GM23338 (cell line): ENCODE measurements around the gene PCDH1. TPM values are rescaled to one million over a fixed set of nuclear protein-coding genes. Genes with fewer than 3 reads are reported as not detected.

Experiments used
- ATAC-seq: fragments of 200-7000 bp; cut with Tn5 transposase; 3 replicates; pipeline ENCODE4 v1.9.1; 2020
- DNase-seq: peaks from one replicate; pipeline ENCODE4 v3.0.0-alpha.2; 2015; ENCODE audit warnings: low spot score
- H2AFZ ChIP-seq: fragments of 200-600 bp; sonication (generic); 2 replicates; pipeline ENCODE4 v1.8.0; 2016; ENCODE audit warnings: antibody characterized with exemption, mild to moderate bottlenecking, moderate library complexity
- H3F3A ChIP-seq: fragments of 200-600 bp; sonication (generic); replicated peaks from 2 replicates; pipeline ENCODE4 v1.8.0; 2017; ENCODE audit warnings: antibody characterized with exemption, mixed run types, low read depth
- H3K27ac ChIP-seq: fragments of 200-600 bp; sonication (generic); 2 replicates; pipeline ENCODE4 v1.6.1; 2016; ENCODE audit warnings: low read depth
- H3K27me3 ChIP-seq: fragments of 200-600 bp; sonication (generic); 2 replicates; pipeline ENCODE4 v1.8.0; 2016; ENCODE audit warnings: mild to moderate bottlenecking, mixed run types, moderate library complexity; ENCODE audit not compliant: insufficient read depth
- H3K36me3 ChIP-seq: fragments of 200-600 bp; sonication (generic); 2 replicates; pipeline ENCODE4 v1.8.0; 2016; ENCODE audit warnings: mild to moderate bottlenecking; ENCODE audit not compliant: insufficient read depth
- H3K4me1 ChIP-seq: fragments of 200-600 bp; sonication (generic); 2 replicates; pipeline ENCODE4 v1.8.0; 2016; ENCODE audit warnings: mild to moderate bottlenecking, moderate library complexity; ENCODE audit not compliant: insufficient read depth
- H3K4me2 ChIP-seq: fragments of 200-600 bp; sonication (generic); 2 replicates; pipeline ENCODE4 v1.7.1; 2017; ENCODE audit warnings: mixed run types
- H3K4me3 ChIP-seq: fragments of 200-600 bp; sonication (generic); 2 replicates; pipeline ENCODE4 v1.6.1; 2016; ENCODE audit warnings: mixed run types
- H3K79me2 ChIP-seq: fragments of 200-600 bp; sonication (generic); replicated peaks from 2 replicates; pipeline ENCODE4 v1.8.0; 2017; ENCODE audit warnings: mild to moderate bottlenecking; ENCODE audit not compliant: insufficient read depth
- H3K9me2 ChIP-seq: fragments of 200-600 bp; sonication (generic); 2 replicates; pipeline ENCODE4 v1.8.0; 2017; ENCODE audit not compliant: insufficient read depth
- H4K20me1 ChIP-seq: fragments of 200-600 bp; sonication (generic); replicated peaks from 2 replicates; pipeline ENCODE4 v1.8.0; 2017; ENCODE audit warnings: mild to moderate bottlenecking; ENCODE audit not compliant: insufficient read depth
- H3K27ac Mint-ChIP-seq: 2 replicates; pipeline ENCODE4 v1.8.0; 2020; ENCODE audit warnings: inconsistent platforms, mild to moderate bottlenecking, moderate library complexity, mixed read lengths
- H3K27me3 Mint-ChIP-seq: 3 replicates; pipeline ENCODE4 v1.8.0; 2022; ENCODE audit warnings: low read depth, mild to moderate bottlenecking, moderate library complexity, mixed read lengths, inconsistent platforms; ENCODE audit not compliant: insufficient read depth, poor library complexity
- H3K36me3 Mint-ChIP-seq: 3 replicates; pipeline ENCODE4 v1.8.0; 2021; ENCODE audit warnings: low read depth, mild to moderate bottlenecking, inconsistent platforms, moderate library complexity, mixed read lengths
- H3K4me1 Mint-ChIP-seq: 3 replicates; pipeline ENCODE4 v1.8.0; 2020; ENCODE audit warnings: mild to moderate bottlenecking, inconsistent platforms, mixed read lengths
- H3K4me3 Mint-ChIP-seq: 3 replicates; pipeline ENCODE4 v1.8.0; 2021; ENCODE audit warnings: moderate library complexity, mild to moderate bottlenecking, inconsistent platforms, mixed read lengths
- H3K9me3 Mint-ChIP-seq: 3 replicates; pipeline ENCODE4 v1.8.0; 2020; ENCODE audit warnings: moderate library complexity, mild to moderate bottlenecking, inconsistent platforms, mixed read lengths
- CREB1 ChIP-seq: fragments of 250-450 bp; sonication (Bioruptor Pico); IDR thresholded peaks from 2 replicates; pipeline ENCODE4 v1.5.0; 2020; ENCODE audit warnings: low read depth, mild to moderate bottlenecking, moderate library complexity
- EZH2 ChIP-seq: fragments of 200-600 bp; sonication (generic); IDR thresholded peaks from one replicate; pipeline ENCODE4 v1.8.0; 2017; ENCODE audit warnings: antibody characterized with exemption, mild to moderate bottlenecking, low read depth; ENCODE audit not compliant: unreplicated experiment
- EZH2phosphoT487 ChIP-seq: fragments of 200-600 bp; sonication (generic); IDR thresholded peaks from one replicate; pipeline ENCODE4 v1.8.1; 2018; ENCODE audit warnings: antibody characterized with exemption; ENCODE audit not compliant: unreplicated experiment
- NANOG ChIP-seq: IDR thresholded peaks from 2 replicates; pipeline ENCODE4 v1.6.1; 2016; ENCODE audit warnings: antibody characterized with exemption, borderline replicate concordance
- POLR2AphosphoS5 ChIP-seq: IDR thresholded peaks from 2 replicates; pipeline ENCODE4 v1.6.1; 2016; ENCODE audit warnings: antibody characterized with exemption, low read depth
- STAT1 ChIP-seq: IDR thresholded peaks from one replicate; pipeline ENCODE4 v1.6.1; 2016; ENCODE audit warnings: antibody characterized with exemption; ENCODE audit not compliant: unreplicated experiment
- ZNF114 ChIP-seq: fragments of 250-450 bp; sonication (Bioruptor Pico); IDR thresholded peaks from 2 replicates; pipeline ENCODE4 v1.5.0; 2020; ENCODE audit warnings: mild to moderate bottlenecking, moderate library complexity
- ZNF331 ChIP-seq: fragments of 250-450 bp; sonication (Bioruptor Pico); IDR thresholded peaks from 2 replicates; pipeline ENCODE4 v1.5.0; 2020; ENCODE audit warnings: low read depth, mild to moderate bottlenecking, moderate library complexity
- polyA plus RNA-seq: library from polyadenylated mRNA; unstranded; fragments of >200 nt; fragmentation: Nextera tagmentation; extraction: Ambion mirVana; gene quantifications from 2 replicates; pipeline ENCODE4 v1.2.1, GENCODE V29; 2016
- total RNA-seq: library from RNA; depleted of rRNA; stranded (reverse); fragments of >200 nt; shearing (Covaris generic); gene quantifications from 2 replicates; pipeline ENCODE4 v1.2.3, GENCODE V29; 2014
- TF ChIP-seq, protein P1 (sequence below), 2 experiments: fragments of 200-600 bp in 1 of 2; sonication (generic) in 1 of 2; conservative IDR thresholded peaks; 2 replicates each; pipeline versions ENCODE4 v1.5.1 to v1.6.1; 2016 to 2017; ENCODE audit warnings: antibody characterized with exemption in 2 of 2, low read depth in 2 of 2, mild to moderate bottlenecking in 2 of 2, moderate library complexity in 1 of 2
- TF ChIP-seq, protein P2 (sequence below): IDR thresholded peaks from 2 replicates; pipeline ENCODE4 v1.6.1; 2016; ENCODE audit warnings: antibody characterized with exemption
- TF ChIP-seq, protein P3 (sequence below): fragments of 250-450 bp; sonication (Bioruptor Pico); IDR thresholded peaks from 2 replicates; pipeline ENCODE4 v1.5.0; 2020; ENCODE audit warnings: mild to moderate bottlenecking, moderate library complexity

PCDH1 gene
- total and polyA plus RNA-seq, 2 experiments from 2014 or later, result 26.2 to 183 TPM

DNA sequence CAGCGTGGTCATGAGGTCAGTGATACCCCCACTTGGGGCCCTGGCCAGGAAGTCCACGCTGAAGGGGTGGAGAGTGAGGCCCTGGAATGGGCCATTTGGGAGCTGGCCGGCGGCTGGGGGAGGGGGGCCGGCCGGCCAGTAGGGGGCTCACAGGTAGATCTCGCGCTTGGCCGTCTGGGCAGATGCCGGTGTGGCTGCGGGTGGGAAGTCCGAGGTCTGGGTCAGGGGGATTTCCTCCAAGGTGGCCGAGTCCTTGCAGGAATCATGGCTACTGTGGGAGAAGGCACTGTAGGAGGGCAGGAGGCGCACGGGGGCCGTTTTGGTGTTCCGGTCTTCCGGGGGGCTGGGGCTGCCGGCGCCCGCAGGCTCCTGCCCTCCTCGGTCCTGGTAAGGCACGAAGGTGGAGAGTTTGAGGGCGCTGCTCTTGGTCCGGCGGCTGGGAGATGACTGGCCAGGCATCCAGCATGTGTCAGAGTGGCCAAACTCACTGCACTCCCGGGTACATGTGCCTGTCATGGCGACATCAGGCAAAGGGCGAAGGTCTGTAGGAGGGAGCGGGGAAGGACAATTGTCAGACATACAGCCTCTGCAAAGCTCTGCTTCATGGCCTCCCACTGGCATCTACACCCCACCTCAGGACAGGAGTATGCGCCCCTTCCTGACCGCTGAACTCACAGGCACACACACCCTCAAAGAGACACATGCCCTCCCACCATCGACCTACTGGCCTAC lies 24.1 kb downstream of the PCDH1 start:
- Histone ChIP-seq H3K79me2 (peaks cover 23% of the 10 kb centered on the region; the same call in 1 of the 2 replicates), H3F3A (peaks cover 29% of the 10 kb centered on the region), H3K4me2 (peak overlapping the region; percentile 48; the same call in 1 of the 2 replicates), H3K9me2 (no peaks in the 10 kb centered on the region), H3K36me3 (peaks cover 10% of the 10 kb centered on the region; the same call in 1 of the 2 replicates), H3K4me3 (no peak overlapping the region), H3K4me1 (peaks cover 47% of the 10 kb centered on the region), H3K27ac (peak overlapping the region; percentile 66; the same call in 1 of the 2 replicates), H3K27me3 (no peaks in the 10 kb centered on the region), H4K20me1 (no peaks in the 10 kb centered on the region), H2AFZ (no peak overlapping the region)
- peak overlapping the region; percentile 90 for H3K27ac Mint-ChIP-seq
- peak; percentile 2; the same call in 2 of the 3 replicates for ATAC-seq
- H3K9me3 Mint-ChIP-seq, result no peaks in the 10 kb centered on the region
- TF ChIP-seq, protein P1, sequence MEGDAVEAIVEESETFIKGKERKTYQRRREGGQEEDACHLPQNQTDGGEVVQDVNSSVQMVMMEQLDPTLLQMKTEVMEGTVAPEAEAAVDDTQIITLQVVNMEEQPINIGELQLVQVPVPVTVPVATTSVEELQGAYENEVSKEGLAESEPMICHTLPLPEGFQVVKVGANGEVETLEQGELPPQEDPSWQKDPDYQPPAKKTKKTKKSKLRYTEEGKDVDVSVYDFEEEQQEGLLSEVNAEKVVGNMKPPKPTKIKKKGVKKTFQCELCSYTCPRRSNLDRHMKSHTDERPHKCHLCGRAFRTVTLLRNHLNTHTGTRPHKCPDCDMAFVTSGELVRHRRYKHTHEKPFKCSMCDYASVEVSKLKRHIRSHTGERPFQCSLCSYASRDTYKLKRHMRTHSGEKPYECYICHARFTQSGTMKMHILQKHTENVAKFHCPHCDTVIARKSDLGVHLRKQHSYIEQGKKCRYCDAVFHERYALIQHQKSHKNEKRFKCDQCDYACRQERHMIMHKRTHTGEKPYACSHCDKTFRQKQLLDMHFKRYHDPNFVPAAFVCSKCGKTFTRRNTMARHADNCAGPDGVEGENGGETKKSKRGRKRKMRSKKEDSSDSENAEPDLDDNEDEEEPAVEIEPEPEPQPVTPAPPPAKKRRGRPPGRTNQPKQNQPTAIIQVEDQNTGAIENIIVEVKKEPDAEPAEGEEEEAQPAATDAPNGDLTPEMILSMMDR (conservative IDR thresholded peaks at IDR 0.05; ENCODE audit: low read depth in 2 of 2), result peak; percentile 40 to 53
- TF ChIP-seq STAT1, result no peak
- peaks cover 43% of the 10 kb centered on the region for H3K36me3 Mint-ChIP-seq
- peaks cover 60% of the 10 kb centered on the region for H3K4me1 Mint-ChIP-seq
- no peak overlapping the region for H3K4me3 Mint-ChIP-seq
- peaks cover 18% of the 10 kb centered on the region for H3K27me3 Mint-ChIP-seq
- DNase-seq, result peak; percentile 65

DNA sequence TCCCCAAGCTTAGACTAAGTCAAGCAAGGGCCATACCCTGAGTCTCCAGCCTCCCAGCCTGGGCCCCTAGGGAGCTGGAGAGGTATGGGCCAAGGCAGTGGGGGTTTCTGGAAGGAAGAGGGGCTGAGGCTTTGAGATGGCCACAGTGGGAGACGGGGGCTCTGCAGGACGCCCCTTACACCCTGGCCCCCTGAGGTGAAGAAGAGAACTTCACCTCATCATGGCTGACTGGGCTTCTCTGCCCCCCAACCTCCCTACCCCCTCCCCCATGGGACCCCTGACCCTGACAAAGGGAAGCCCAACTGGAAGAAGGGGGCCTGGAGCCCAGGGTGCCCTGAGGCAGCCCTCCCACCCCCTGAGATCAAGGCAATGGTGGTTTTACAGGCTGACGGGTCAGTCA lies 25.8 kb downstream of the PCDH1 start:
- no peak overlapping the region for H3K4me3 ChIP-seq
- ATAC-seq, result no peak
- H3K9me3 Mint-ChIP-seq, result no peaks in the 10 kb centered on the region
- no peak overlapping the region for H3K27ac Mint-ChIP-seq
- no peak overlapping the region for H3K4me2 ChIP-seq
- H3K27me3 ChIP-seq, result no peaks in the 10 kb centered on the region
- H3K9me2 ChIP-seq, result no peaks in the 10 kb centered on the region
- peaks cover 19% of the 10 kb centered on the region for H3K27me3 Mint-ChIP-seq
- peaks cover 61% of the 10 kb centered on the region for H3K4me1 Mint-ChIP-seq
- no peak overlapping the region for H3K4me3 Mint-ChIP-seq
- peaks cover 26% of the 10 kb centered on the region for H3K79me2 ChIP-seq
- peaks cover 35% of the 10 kb centered on the region for H3F3A ChIP-seq
- peaks cover 8% of the 10 kb centered on the region; the same call in 1 of the 2 replicates for H3K36me3 ChIP-seq
- peaks cover 46% of the 10 kb centered on the region for H3K36me3 Mint-ChIP-seq
- no peak overlapping the region for H3K27ac ChIP-seq
- no peak overlapping the region for H2AFZ ChIP-seq
- no peak for DNase-seq
- TF ChIP-seq EZH2 (no peak), ZNF331 (no peak), EZH2phosphoT487 (no peak), STAT1 (no peak), CREB1 (no peak), POLR2AphosphoS5 (no peak), ZNF114 (CRISPR knock-in tag) (no peak), NANOG (no peak)
- TF ChIP-seq, protein P2, sequence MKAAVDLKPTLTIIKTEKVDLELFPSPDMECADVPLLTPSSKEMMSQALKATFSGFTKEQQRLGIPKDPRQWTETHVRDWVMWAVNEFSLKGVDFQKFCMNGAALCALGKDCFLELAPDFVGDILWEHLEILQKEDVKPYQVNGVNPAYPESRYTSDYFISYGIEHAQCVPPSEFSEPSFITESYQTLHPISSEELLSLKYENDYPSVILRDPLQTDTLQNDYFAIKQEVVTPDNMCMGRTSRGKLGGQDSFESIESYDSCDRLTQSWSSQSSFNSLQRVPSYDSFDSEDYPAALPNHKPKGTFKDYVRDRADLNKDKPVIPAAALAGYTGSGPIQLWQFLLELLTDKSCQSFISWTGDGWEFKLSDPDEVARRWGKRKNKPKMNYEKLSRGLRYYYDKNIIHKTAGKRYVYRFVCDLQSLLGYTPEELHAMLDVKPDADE, result no peak
- TF ChIP-seq, protein P3, sequence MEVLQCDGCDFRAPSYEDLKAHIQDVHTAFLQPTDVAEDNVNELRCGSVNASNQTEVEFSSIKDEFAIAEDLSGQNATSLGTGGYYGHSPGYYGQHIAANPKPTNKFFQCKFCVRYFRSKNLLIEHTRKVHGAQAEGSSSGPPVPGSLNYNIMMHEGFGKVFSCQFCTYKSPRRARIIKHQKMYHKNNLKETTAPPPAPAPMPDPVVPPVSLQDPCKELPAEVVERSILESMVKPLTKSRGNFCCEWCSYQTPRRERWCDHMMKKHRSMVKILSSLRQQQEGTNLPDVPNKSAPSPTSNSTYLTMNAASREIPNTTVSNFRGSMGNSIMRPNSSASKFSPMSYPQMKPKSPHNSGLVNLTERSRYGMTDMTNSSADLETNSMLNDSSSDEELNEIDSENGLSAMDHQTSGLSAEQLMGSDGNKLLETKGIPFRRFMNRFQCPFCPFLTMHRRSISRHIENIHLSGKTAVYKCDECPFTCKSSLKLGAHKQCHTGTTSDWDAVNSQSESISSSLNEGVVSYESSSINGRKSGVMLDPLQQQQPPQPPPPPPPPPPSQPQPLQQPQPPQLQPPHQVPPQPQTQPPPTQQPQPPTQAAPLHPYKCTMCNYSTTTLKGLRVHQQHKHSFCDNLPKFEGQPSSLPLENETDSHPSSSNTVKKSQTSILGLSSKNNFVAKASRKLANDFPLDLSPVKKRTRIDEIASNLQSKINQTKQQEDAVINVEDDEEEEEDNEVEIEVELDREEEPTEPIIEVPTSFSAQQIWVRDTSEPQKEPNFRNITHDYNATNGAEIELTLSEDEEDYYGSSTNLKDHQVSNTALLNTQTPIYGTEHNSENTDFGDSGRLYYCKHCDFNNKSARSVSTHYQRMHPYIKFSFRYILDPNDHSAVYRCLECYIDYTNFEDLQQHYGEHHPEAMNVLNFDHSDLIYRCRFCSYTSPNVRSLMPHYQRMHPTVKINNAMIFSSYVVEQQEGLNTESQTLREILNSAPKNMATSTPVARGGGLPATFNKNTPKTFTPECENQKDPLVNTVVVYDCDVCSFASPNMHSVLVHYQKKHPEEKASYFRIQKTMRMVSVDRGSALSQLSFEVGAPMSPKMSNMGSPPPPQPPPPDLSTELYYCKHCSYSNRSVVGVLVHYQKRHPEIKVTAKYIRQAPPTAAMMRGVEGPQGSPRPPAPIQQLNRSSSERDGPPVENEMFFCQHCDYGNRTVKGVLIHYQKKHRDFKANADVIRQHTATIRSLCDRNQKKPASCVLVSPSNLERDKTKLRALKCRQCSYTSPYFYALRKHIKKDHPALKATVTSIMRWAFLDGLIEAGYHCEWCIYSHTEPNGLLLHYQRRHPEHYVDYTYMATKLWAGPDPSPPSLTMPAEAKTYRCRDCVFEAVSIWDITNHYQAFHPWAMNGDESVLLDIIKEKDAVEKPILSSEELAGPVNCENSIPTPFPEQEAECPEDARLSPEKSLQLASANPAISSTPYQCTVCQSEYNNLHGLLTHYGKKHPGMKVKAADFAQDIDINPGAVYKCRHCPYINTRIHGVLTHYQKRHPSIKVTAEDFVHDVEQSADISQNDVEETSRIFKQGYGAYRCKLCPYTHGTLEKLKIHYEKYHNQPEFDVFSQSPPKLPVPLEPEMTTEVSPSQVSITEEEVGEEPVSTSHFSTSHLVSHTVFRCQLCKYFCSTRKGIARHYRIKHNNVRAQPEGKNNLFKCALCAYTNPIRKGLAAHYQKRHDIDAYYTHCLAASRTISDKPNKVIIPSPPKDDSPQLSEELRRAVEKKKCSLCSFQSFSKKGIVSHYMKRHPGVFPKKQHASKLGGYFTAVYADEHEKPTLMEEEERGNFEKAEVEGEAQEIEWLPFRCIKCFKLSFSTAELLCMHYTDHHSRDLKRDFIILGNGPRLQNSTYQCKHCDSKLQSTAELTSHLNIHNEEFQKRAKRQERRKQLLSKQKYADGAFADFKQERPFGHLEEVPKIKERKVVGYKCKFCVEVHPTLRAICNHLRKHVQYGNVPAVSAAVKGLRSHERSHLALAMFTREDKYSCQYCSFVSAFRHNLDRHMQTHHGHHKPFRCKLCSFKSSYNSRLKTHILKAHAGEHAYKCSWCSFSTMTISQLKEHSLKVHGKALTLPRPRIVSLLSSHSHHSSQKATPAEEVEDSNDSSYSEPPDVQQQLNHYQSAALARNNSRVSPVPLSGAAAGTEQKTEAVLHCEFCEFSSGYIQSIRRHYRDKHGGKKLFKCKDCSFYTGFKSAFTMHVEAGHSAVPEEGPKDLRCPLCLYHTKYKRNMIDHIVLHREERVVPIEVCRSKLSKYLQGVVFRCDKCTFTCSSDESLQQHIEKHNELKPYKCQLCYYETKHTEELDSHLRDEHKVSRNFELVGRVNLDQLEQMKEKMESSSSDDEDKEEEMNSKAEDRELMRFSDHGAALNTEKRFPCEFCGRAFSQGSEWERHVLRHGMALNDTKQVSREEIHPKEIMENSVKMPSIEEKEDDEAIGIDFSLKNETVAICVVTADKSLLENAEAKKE (CRISPR knock-in tag), result no peak
- no peaks in the 10 kb centered on the region for H4K20me1 ChIP-seq
- H3K4me1 ChIP-seq, result peaks cover 45% of the 10 kb centered on the region
